Testis (tissue), 3 donors: Measurements from ENCODE around the gene TWNK. TPM values are rescaled to one million over a fixed set of nuclear protein-coding genes. Genes with fewer than 3 reads are reported as not detected.
A peak's percentile ranks its signal among the peaks of the same experiment; 100 is the strongest.
"Not testable (repeated sequence)": the region's sequence is repeated elsewhere in the genome, so short reads cannot be mapped to it uniquely, and the experiment has no call there.

ENCODE experiments used
- DNase-seq: peaks from one replicate; pipeline ENCODE4 v3.0.0-alpha.2; 2019
- H3K27ac ChIP-seq, 2 donors: fragments of 200-600 bp; sonication (generic); one replicate each; pipeline ENCODE4 v1.5.1; 2019
- H3K27me3 ChIP-seq: fragments of 200-600 bp; sonication (generic); one replicate; pipeline ENCODE4 v1.5.1; 2019
- H3K36me3 ChIP-seq: fragments of 200-600 bp; sonication (generic); one replicate; pipeline ENCODE4 v1.5.1; 2017; ENCODE audit warnings: low read depth; ENCODE audit errors: missing control alignments
- H3K4me1 ChIP-seq: fragments of 200-600 bp; sonication (generic); one replicate; pipeline ENCODE4 v1.5.1; 2019
- H3K4me3 ChIP-seq, 2 donors: fragments of 200-600 bp; sonication (generic); one replicate each; pipeline ENCODE4 v1.5.1; 2017 to 2019
- H3K9me3 ChIP-seq: fragments of 200-600 bp; sonication (generic); one replicate; pipeline ENCODE4 v1.5.1; 2017
- POLR2A ChIP-seq: fragments of 450-650 bp; IDR thresholded peaks from one replicate; pipeline ENCODE4 v1.6.1; 2017; ENCODE audit warnings: antibody characterized with exemption, mild to moderate bottlenecking, moderate library complexity
- WGBS, 2 donors: methylation state at CpG; one replicate each; pipeline ENCODE4 v1.1.5; 2018; 5-methylcytosine and 5-hydroxymethylcytosine counted together
- intact Hi-C: fragments of 100-400 bp; cut with DNase I; formaldehyde crosslinking; loops from one replicate; pipeline ENCODE4 v1.15.1; 2023; ENCODE audit warnings: low total_unique reads
- polyA plus RNA-seq: library from polyadenylated mRNA; stranded (reverse); fragments of 350-450 nt; fragmentation: Illumina TruSeq; extraction: RNeasy Lipid Tissue Mini Kit (QIAGEN cat#74804); gene quantifications from one replicate; pipeline ENCODE4 v1.2.3, GENCODE V29; 2014; ENCODE audit warnings: low read depth, low replicate concordance; ENCODE audit not compliant: insufficient read depth
- total RNA-seq, 2 donors: library from RNA; depleted of rRNA; stranded (reverse); fragments of >200 nt; gene quantifications; one replicate each; pipeline ENCODE4 v1.2.3, GENCODE V29; 2016
- TF ChIP-seq, protein P1 (sequence below), 3 experiments: fragments of 450-650 bp in 2 of 3; fragments of 200-600 bp in 1 of 3; sonication (generic) in 1 of 3; IDR thresholded peaks; one replicate each; pipeline ENCODE4 v1.5.1; 2016 to 2019; ENCODE audit warnings: antibody characterized with exemption in 3 of 3, mild to moderate bottlenecking in 2 of 3, moderate library complexity in 1 of 3

Gene TWNK
- total and polyA plus RNA-seq, 3 donors from 2014 or later = 24.4 to 31.1 (median 26.4) TPM

- H3K27ac ChIP-seq = no peak overlapping the region
- H3K9me3 ChIP-seq = no peaks in the 10 kb centered on the region
These were observed 14.3 kb upstream of the TWNK start for GRCh38 chr10:100972904-100973535.

DNA sequence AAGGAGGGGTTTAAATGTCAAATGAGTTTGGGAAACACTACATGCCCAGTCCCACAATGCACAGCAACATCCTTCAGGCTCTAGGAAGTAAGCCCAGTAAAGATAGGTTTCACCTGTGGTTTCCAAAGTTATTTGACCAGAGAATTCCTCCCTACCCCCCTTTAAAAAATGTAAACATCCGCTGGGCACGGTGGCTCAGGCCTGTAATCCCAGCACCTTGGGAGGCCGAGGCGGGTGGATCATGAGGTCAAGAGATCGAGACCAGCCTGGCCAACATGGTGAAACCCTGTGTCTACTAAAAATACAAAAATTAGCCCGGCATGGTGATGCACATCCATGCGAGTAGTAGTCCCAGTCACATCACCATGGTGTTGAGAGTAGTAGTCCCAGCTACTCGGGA lies 11.9 kb upstream of the TWNK start:
- WGBS, 2 donors = 83 to 94% methylated on average over 8 of the region's 8 CpGs
- intact Hi-C loops, H3K27me3 ChIP-seq, H3K4me3 ChIP-seq, H3K27ac ChIP-seq, H3K4me1 ChIP-seq, H3K9me3 ChIP-seq, DNase-seq, H3K36me3 ChIP-seq: not testable (repeated sequence)

More at GRCh38 chr10:100972904-100973535, 14.3 kb upstream of the TWNK start:
- TF ChIP-seq, protein P1, sequence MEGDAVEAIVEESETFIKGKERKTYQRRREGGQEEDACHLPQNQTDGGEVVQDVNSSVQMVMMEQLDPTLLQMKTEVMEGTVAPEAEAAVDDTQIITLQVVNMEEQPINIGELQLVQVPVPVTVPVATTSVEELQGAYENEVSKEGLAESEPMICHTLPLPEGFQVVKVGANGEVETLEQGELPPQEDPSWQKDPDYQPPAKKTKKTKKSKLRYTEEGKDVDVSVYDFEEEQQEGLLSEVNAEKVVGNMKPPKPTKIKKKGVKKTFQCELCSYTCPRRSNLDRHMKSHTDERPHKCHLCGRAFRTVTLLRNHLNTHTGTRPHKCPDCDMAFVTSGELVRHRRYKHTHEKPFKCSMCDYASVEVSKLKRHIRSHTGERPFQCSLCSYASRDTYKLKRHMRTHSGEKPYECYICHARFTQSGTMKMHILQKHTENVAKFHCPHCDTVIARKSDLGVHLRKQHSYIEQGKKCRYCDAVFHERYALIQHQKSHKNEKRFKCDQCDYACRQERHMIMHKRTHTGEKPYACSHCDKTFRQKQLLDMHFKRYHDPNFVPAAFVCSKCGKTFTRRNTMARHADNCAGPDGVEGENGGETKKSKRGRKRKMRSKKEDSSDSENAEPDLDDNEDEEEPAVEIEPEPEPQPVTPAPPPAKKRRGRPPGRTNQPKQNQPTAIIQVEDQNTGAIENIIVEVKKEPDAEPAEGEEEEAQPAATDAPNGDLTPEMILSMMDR (IDR thresholded peaks at IDR 0.05) = no peak
- no peak for TF ChIP-seq POLR2A
- no peak overlapping the region for H3K4me3 ChIP-seq
- peaks cover 21% of the 10 kb centered on the region for H3K4me1 ChIP-seq
- peak; percentile 1 for DNase-seq
- WGBS, 2 donors = 89 to 96% methylated on average over 4 to 6 of the region's 6 CpGs
- H3K27me3 ChIP-seq = no peaks in the 10 kb centered on the region
- intact Hi-C loops = no loop called here
- H3K36me3 ChIP-seq = no peaks in the 10 kb centered on the region

GRCh38 chr10:100976906-100977305 lies 10.4 kb upstream of the TWNK start:
- Histone ChIP-seq H3K27me3 (no peaks in the 10 kb centered on the region), H3K9me3 (no peaks in the 10 kb centered on the region), H3K4me3 (no peak overlapping the region), H3K27ac (no peak overlapping the region), H3K4me1 (no peaks in the 10 kb centered on the region), H3K36me3 (no peaks in the 10 kb centered on the region)
- WGBS, 2 donors = 85 to 90% methylated on average over 3 of the region's 3 CpGs
- intact Hi-C loops = no loop called here
- TF ChIP-seq, protein P1 (IDR thresholded peaks at IDR 0.05) = no peak
- no peak for TF ChIP-seq POLR2A
- no peak for DNase-seq

DNA sequence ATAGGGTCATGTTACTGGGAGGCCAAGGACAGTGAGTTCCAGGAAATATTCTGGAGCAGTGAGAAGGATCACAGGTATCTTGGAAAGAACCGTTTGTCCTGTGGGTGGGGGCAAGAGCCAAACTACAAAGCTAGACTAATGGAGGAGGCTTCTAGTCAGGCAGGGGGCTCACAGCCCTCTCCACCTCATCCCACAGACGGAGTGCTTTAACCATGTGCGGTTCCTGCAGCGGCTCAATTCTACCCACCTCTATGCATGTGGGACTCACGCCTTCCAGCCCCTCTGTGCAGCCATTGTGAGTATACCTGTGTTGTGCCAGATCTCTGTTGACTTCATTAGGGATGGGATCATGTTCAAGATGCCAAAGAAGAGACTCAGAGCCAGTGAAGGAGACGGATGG lies 9.9 kb upstream of the TWNK start:
- Histone ChIP-seq H3K9me3 (no peaks in the 10 kb centered on the region), H3K36me3 (no peaks in the 10 kb centered on the region), H3K4me3 (no peak overlapping the region), H3K4me1 (no peaks in the 10 kb centered on the region), H3K27me3 (no peaks in the 10 kb centered on the region), H3K27ac (no peak overlapping the region)
- no peak for DNase-seq
- 83 to 91% methylated on average over 6 of the region's 6 CpGs for WGBS, 2 donors
- no peak for TF ChIP-seq POLR2A
- TF ChIP-seq, protein P1 (IDR thresholded peaks at IDR 0.05) = no peak
- intact Hi-C loops = no loop called here

GRCh38 chr10:100978121-100978900 lies 9.0 kb upstream of the TWNK start:
- DNase-seq = no peak
- WGBS, 2 donors = 87 to 89% methylated on average over 9 to 13 of the region's 13 CpGs
- H3K4me3 ChIP-seq = no peak overlapping the region
- no peaks in the 10 kb centered on the region for H3K27me3 ChIP-seq
- H3K9me3 ChIP-seq = no peaks in the 10 kb centered on the region
- no peaks in the 10 kb centered on the region for H3K4me1 ChIP-seq
- TF ChIP-seq, protein P1 (IDR thresholded peaks at IDR 0.05) = no peak
- no peak for TF ChIP-seq POLR2A
- H3K27ac ChIP-seq = no peak overlapping the region
- H3K36me3 ChIP-seq = no peaks in the 10 kb centered on the region
- intact Hi-C loops = no loop called here
